Kidney tubule cell (primary cell): ENCODE measurements around the gene PDGFC.
A peak's percentile ranks its signal among the peaks of the same experiment; 100 is the strongest.

Experiments used
- DNase-seq: peaks from one replicate; pipeline ENCODE4 v3.0.0-alpha.2; 2018; ENCODE audit warnings: low spot score

PDGFC gene

DNA sequence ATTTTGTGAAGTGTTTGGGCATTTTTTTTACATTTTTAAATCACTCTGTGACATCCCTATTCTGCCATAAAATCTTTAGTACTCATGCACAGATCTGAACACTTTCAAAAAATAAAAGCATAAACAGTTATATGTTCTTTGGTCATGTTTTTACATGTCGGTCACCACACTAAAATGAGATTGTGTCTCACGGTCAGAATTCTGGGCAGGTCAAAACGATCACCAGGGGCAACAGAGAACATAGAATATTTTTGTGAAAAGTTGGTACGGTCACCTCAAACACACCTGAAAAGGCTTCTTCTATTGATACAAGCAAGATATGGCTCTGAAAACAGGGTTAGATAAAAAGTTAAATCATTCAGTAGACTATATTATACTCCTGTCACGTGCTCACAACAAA lies 189.1 kb downstream of the PDGFC start:
- no peak for DNase-seq

DNA sequence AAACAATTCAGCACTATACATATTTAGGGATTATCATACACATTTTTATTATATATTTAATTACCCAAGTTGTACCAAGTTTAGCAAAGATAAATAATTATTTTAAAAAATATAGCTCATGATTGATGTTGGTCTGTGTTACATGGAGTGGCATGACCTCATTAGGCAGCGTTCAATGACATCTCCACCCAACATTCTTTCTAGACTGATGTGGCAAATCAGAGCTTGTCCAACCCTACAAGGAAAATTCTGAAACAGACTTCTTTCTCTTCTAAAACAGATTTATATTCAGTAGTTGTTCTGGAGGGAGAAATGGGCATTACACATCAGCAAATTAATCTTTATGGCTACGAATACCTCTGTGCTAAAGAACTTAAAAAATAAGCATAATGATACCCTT lies 189.7 kb downstream of the PDGFC start:
- DNase-seq = peak; percentile 84

DNA sequence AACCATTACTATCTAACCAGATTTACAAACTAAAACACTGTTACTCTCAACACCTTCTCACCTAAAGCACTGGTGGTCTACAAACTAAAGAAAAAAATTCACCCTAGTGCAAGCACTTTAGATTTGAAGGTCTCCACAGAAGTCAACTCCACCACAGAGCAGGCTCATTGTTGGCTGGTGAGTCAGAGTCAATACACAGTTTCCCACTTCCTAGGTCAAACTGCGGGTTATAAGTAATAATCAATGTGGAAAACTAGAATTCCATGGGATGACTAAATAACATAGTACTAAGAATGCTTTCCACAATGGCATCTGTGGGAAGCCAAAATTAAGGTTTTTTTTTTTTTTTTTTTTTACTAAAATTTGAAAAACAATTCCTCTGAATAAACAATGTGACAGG lies 191.8 kb downstream of the PDGFC start:
- peak; percentile 86 for DNase-seq

DNA sequence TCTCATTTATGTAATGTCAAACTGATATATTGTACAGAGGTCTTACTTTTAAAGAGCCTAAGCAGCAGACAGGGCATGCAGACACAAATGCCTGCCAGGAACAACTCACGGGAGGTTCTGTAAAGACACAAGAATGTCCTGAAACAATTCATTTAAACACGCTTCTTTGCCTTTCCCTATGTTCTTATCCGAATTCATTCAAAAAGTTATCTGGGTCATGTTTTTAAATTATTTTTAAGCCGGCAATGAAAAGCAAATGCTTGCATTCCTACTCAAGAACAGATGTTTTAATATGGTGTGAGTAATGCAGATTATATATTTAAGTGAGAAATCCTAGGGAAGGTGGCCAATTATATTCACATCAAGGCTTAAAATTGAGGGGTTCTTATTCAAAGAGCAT lies 192.6 kb downstream of the PDGFC start:
- no peak for DNase-seq

DNA sequence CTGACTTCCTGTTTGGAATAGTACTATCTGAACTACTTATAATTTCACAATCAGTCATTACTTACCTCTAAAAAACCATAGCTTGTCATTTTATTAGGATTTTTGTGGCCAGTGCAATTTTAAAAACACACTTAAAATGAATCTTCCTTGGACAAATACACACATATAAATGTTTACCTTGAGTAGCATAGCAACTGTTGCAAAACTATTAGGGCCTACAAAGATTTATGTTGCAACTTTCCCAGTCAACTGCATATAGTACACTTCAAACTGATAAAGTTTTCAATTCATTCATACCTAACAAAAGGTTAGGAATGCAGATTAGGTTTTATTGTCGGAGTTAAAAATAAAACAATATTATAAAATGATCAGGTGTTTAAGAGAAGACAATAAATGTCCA lies 193.0 kb downstream of the PDGFC start:
- DNase-seq = no peak

DNA sequence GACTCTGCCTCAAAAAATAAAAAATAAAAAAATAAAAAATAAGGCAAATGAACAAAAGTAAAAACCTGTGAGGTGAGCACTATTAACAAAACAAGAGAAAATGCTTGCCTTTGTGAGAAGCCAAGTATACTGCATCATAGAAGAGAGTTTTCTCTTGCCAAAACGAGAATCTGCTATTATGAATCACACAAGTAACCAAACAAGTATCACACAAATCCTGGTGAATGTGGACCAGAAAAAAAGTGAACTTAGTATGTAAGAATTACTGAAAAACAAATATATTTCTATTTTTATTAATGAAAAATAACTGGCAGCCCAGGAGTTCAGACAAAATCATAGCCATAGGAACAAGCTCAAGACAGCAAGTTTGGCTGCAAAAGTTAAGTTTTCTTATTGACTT lies 193.5 kb downstream of the PDGFC start:
- DNase-seq = no peak

DNA sequence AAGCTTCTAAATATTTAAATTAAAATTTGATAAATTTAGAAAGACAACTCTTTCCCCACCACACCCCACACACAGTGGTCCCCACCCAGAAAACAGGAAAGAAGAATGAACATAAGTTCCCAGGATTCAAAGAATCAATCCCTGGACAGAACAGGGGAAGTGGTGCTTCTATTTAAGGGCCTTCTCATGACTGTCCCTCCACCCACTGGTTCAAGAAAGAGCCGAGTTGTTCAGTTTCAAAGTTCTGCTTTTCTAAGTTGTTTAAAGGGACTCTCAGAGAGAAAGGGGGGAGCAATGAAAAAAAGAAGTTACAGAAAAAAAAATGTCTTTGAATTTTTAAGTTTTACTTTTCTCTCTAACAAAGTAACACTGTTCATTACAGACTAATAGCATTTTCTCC lies 195.8 kb downstream of the PDGFC start:
- no peak for DNase-seq

DNA sequence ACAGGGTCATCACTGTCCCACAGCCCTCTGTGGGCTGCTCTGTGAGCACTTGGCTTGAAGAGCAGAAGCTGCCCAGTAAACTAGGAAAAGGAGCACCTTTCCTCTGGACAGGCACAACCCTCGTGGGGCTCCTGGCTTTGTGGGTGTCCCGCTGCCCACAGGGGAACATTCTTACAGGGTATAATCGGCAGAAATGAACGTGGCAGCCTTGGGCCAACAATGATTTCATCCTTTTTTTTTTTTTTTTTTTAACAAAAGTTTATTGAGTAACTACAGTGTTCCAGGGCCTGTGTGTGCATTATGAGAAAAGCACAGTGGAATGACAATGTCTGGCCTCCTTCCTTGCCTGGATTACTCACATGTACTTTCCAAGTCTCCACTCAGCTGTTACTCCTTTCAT lies 197.2 kb downstream of the PDGFC start:
- peak; percentile 92 for DNase-seq

DNA sequence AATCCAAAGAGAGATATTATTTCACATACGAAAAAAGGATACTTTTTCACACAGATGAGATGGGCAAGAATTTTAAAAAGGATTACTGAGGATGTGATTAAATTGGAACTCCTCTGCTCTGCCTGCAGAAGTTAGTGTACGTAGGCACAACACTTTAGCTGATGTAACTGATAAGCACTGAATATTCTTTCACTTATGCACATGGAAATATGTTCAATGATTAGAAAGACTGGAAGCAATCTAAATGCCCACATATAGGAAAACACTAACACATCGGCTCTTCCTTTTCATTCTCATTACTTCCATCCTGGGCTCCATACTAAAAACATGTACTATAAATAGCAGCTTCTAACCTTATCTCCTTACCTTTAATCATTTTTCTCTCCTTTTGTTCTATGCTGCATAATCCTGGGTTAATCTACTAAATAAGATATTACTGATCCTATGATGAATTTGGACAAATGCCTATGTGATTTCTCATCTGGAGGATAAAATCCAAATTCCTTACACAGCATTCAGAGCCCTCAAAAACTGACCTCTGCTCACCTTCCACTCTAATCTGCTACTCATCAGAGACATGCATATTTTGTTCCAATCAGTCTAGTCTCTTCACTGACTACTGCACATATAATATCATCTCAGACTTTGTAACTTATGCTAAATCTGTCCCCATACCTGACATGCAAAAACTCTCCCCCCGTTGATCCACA lies 197.8 kb downstream of the PDGFC start:
- peak; percentile 71 for DNase-seq

DNA sequence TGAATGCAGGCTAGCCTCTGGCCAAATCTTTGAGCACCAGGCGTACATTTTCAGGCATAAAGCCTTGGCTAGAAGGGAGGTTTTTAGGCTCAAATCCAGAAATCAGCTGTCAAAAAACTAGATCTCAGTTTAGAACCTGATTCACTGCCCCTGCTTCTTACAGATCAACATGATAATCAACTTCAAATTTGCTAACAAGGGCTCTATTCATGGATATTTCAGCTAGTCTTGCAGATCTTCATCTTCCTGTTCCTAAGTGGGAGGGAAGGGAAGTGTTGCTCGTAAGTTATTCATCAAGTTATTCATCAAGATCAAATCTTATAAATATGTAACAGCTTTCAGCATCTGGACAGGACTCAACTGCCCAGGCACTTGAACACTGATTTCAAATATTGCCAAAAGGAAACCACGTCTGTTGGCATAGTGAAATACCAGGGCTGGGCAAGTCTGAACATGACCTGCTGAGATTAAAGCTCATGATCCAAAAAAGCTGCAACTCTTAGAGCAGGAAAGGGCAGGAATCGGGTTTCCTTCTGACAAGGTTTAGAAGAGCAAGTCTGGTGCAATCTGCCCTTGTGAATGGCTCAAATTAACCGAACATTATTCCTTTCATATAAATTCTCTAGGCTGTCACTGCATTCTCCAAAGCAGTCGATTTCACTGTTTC lies 200.3 kb downstream of the PDGFC start:
- peak; percentile 87 for DNase-seq

DNA sequence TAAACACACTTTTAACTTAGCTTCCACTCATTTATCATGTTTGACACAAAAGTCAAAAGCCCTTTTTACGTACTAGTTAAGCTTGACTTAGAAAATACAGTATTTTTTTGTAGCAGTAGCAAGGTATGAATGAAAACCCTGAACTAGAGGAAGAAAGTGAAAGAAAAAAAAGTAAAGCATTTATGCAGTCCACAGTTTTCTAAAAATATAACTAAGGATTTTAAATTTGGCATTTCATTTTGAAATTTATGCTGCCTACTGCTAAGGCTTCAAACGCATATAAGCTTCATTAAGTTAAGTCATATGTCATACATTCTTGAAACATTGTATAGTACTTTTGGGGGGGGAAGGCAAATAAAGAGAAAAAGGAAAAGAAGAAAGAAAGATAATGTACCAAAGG lies 201.5 kb downstream of the PDGFC start:
- no peak for DNase-seq

DNA sequence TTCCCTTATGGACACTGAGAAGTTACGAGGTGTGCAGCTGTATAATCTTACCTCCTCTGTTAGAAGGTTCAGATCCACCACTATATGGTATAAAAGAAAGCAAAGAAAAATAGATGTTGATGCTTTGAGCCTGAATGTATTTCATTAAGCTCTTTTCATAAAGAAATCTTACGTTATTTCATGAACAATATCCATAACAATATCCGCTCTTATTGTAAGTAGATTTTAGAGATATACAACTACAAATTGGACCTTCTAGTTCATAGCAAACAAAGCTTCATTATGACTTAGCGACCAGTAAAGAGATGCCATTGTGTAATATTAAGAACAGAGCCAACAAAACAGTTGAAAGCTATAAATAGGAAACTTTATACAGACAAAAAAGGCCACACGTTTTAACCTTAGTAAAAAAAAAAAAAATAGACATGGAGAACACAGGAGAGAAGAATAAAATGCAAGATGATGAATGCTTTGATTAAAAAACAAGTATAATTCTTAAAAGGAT lies 203.6 kb downstream of the PDGFC start:
- no peak for DNase-seq

DNA sequence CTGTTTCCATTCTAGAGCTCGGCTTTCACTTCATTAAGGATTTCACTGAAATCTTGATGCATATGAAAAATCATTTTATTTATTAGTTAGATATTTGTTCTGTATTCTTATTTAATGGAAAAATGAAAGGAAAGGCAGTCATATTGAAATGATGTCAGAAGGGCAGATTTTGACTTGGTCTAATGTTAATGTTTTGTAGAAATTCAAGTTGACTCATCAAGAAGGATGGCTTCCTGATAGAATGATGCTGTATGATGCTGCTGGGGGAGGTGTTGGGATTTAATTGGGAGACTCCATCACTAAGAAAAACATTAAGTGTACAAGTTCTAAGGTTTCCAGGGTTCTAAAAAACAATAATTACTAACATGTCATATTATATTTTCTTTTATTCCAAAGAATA lies 204.8 kb downstream of the PDGFC start:
- peak; percentile 78 for DNase-seq

DNA sequence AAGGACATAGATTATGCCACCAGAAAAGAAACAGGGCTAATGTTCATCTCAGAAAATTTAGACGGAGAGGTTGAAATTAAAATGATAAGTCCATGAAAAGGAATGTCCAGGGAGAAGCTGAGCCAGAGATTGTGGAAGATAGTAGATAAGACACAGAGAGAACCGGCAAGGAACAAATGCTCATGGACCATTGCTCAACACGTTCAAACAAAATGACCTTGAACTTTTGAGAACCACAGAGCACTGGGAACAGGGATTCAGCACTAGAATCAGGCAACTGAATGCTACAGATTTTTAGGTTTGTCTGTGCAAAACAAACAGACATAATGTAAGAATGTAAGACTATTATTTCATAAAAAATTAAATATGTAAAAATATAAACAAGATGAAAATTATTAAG lies 206.3 kb downstream of the PDGFC start:
- no peak for DNase-seq

DNA sequence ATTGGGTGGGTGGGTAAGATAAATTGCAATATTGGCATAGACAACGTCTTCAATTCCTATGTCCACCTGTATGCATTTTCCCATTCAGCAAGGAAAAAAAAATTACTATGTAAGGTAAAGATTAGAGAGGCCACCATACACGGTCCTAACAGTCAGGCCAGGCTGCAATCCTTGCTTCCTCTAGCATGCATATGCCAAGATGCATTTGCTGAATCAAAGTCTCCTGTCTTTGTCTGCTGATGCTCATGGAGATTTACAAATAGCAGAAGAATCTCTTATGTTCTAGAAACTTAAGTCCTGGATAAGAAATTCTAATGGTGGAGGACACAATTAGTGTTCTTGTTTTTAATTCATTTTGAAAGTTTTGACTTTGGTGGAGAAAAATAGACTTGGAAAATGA lies 206.8 kb downstream of the PDGFC start:
- no peak for DNase-seq

DNA sequence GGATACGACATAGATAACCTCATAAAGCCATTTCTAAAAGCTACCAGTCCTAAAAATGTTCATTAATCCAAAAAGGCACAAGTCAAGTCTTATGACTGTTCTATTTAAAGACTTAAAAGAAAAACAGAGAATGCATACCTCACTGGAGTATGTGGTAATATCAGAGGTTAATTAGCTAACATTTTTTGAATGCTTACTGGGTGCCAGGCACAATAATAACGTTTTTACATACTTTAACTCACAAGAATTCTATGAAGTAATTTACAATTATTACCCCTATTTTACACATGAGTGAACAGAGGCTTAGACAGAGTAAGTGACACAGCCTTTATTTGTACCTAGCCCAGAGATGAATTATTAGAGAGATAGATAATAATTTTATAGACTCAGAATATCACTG lies 207.5 kb downstream of the PDGFC start:
- peak; percentile 74 for DNase-seq

DNA sequence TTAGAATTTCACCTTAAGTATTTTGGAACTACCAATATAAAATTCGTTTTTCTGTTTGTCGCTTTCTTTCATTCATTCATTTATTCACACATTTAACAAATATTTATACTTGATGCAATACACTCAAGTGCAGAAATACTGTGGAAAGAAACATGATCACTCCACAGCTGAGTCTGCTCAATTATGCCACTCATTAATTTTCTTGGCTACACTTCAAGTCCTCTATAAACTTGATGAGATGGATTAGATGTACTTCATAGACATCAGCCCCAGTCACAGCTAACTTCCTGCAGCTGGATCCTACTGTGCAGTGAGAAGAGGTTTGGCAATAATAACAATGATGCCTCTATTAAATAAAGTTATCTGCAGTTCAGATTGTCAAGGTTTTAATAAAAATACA lies 208.1 kb downstream of the PDGFC start:
- DNase-seq = no peak

DNA sequence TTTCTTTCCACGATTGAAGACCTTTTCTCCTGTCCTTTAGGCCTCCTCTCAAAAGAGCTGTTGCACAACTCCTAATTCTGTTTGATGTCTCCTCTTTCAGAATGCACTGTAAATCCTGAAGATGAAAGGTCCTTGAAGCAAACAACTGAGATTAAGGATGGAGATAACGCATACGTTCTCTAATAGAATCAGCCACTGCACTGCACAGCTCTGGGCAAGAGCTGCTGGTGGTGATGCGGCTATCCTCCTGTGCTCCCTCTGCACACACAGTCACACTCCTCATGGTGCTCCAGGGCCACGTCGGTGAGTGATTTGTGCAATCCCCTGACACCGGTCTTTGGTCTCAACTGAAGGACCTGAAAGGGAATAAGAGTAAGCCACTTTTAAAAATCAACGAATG lies 208.7 kb downstream of the PDGFC start:
- DNase-seq = no peak

DNA sequence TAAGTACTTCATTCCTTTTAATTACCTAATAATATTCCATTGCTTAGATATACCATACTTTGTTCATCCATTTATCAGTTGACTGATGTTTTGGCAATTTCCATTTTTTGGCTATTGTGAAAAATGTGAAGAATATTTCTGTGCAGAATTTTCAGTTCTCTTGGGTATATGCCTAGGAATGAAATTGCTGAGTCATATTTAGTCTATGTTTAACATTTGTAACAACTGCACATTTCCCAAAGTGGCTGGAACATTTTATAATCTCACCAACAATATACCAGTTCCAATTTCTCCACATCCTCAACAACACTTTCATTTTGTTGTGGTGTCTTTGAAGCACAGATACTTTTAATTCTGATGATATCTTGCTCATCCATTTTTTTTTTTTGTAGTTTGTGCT lies 215.5 kb downstream of the PDGFC start:
- no peak for DNase-seq

DNA sequence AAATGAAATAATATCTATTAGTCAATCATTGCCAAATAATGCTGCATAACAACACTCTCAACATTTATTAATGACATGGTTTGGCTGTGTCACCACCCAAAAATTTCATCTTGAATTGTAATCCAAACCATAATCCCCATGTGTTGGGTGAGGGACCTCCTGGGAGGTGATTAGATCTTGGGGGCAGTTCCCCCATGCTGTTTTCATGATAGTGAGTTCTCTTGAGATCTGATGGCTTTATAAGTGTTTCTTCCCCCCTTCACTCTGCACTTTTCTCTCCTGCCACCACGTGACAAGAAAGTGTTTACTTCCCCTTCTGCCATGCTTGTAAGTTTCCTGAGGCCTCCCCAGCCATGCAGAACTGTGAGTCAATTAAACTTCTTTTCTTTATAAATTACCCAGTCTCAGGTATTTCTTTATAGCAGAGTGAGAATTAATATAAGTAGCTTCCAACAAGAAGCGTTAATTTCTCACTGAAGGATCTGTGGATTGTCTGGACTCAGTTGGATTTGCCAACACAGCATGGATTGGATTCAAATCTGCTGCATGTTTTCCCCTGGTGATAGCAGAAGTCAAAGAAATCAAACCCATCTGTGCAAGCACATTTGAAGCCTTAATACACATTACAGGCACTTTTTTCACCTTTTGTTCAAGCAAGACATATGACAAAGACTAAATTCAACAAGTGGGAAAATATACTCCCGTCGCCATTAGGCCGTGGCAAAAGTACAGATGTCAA lies 216.6 kb downstream of the PDGFC start:
- DNase-seq = peak; percentile 61

DNA sequence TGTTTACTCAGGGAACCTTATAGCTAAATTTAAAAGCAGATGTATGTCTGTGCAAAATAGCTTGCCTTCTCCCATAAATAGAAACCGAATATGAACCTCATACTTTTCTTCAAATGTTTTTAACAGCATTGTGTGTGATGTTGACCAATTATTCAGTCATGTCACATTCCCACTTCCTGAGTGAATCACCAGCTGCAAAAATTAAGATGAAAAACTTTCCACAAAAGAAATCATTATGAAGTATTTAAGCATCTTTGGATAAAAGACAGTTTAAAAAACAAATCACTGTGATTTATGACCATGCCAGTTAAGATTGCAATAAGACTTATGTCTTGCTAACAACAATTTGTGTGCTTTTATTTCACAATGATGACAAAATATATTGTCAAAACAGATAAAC lies 220.1 kb downstream of the PDGFC start:
- DNase-seq = peak; percentile 43

DNA sequence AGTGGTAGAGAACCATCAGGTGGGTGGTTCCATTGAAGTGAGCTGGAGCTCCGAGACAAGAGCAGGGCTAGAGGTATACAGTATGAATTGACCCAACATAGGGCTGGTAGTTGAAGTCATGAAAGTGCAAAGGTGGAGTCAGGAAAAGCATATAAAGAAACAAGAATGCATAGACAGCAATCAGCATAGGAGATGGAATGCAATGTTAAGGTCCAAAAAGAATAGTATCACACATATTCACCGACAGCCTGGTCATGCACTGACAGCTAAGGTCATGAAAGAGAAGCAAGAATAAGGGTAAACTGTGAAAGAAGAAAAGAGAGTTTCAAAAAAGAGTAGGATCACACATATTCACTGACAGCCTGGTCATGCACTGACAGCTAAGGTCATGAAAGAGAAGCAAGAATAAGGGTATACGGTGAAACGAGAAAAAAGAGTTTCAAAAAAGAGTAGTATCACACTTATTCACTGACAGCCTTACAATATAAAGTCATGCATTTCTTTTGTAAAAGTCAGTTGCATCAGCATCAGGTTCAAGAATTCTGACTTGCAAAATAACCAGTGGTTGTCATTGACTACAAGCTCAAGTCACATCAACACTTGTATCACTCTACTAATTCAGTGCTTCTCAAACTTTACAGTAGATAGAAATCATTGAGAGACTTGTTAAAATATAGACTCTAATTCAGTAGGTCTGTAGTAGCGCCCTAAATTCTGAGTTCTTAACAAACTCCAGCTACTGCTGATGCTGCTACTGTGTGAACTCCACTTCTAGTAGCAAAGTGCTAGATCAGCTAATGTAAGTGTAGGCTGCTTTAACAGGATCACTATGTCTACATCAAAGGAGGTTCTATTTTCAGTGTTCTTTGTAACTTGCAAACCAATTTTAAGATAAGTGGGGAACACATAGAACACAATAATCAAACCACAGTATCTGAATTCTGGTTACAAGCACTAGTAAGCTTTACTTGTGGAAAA lies 221.9 kb downstream of the PDGFC start:
- DNase-seq = no peak
